Mammary epithelial cell (primary cell): ENCODE measurements around the gene FHDC1.

Source experiments
- CTCF ChIP-seq, 2 donors: IDR thresholded peaks in 1 of 2; conservative IDR thresholded peaks in 1 of 2; 2 replicates each; pipeline ENCODE4 v1.5.1; 2011 to 2012; ENCODE audit warnings: inconsistent platforms in 2 of 2, low read length in 2 of 2, mild to moderate bottlenecking in 2 of 2, control low read depth in 1 of 2, low read depth in 1 of 2; ENCODE audit not compliant: insufficient read depth in 1 of 2; ENCODE audit errors: extremely low read depth in 1 of 2
- EZH2 ChIP-seq: IDR thresholded peaks from 2 replicates; pipeline ENCODE4 v1.6.1; 2012; ENCODE audit warnings: low read length, inconsistent platforms, borderline replicate concordance

DNA sequence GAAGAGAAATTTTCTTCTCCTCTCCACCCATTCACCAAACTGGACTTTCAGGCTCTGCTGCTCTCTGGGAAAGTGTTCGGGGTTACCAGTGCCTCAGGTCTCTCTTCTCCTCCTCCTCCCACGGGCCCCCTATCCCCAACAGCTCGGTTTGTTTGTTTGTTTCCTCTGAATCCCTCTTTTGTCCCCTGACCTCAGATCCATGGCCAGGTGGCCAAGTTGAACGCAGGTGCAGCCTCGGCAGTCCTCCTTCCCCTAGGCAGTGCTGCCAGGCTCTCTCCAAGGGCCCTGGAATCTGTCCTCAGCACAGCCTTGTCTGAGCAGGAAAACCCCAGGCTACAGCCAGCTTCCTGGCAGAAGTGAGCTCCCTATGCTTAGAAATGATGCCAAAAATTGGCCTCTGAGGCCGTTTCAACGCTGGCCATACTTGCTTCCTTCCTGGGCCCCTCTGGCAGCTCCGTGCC is 60.0 kb downstream of the FHDC1 start:
- TF ChIP-seq CTCF (conservative IDR thresholded peaks at IDR 0.05 in 1 of 2, IDR thresholded peaks at IDR 0.05 in 1 of 2; ENCODE audit: extremely low read depth in 1 of 2, insufficient read depth in 1 of 2, low read depth in 1 of 2, low read length in 2 of 2) (no peak), EZH2 (no peak)
